Measurements from ENCODE around the gene CFD.
"Not testable (repeated sequence)": the region's sequence is repeated elsewhere in the genome, so short reads cannot be mapped to it uniquely, and the experiment has no call there.

Gene CFD

DNA sequence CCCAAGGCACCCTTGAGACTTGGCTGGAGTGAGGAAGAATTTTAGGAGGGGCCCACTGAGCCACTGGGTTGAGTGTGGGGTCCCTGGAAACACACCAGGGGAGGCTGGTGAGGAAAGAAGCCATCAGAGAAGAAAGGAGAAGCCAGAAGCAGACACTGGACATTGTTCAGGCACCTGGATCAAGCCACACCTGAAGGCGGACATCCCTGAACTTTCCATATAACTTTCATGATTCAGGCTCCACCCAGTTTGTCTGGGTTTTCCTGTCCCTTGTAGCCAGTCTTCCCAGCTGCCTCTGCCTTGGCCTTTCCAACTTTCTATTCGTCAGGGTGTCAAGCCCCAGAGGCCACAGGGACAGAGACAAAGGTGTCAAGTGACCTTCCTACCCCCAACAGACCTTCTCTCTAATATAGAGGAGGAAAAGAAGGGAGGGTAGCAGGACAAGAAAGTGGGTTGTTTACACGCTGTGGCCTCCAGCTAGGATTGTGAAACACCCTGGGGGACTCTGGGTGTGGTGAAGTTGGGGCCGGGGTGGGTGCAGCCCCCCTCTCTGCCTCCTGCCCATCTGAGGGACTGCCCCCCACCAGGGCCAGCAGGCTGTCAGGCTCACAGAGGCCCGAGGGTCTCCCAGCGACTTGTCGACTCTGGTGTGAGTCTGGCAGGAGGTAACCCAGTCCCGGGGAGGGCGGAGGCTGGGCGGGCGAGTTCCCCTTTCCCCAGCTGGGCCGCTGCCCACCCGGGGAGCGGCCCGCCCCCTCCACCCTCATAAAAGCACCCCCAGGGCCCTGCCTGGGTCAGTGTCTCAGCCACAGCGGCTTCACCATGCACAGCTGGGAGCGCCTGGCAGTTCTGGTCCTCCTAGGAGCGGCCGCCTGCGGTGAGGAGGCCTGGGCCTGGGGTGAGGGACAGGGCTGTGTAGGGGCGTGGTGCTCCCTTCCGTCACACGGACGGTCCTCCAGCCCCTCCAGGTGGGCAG, at the start of gene CFD:
CFD (plus strand) TSS at position 797 of the 976 bp plus-strand sequence; CDS start at position 823, 26 bp downstream.
- no peak for DNase-seq (ENCODE audit: low read depth)

GRCh38 chr19:810077-810855, 49.2 kb upstream of the CFD start:
- DNase-seq (ENCODE audit: low read depth): no peak

DNA sequence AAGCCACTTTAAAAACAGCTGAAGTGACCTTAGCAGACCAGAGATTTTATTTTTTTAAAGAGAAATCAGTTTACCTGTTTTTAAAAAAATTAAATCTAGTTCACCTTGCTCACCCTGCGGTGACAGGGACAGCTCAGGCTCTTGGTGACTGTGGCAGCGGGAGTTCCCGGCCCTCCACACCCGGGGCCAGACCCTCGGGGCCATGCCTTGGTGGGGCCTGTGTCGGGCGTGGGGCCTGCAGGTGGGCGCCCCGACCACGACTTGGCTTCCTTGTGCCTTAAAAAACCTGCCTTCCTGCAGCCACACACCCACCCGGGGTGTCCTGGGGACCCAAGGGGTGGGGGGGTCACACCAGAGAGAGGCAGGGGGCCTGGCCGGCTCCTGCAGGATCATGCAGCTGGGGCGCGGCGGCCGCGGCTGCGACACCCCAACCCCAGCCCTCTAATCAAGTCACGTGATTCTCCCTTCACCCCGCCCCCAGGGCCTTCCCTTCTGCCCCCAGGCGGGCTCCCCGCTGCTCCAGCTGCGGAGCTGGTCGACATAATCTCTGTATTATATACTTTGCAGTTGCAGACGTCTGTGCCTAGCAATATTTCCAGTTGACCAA, 48.5 kb upstream of the CFD start:
- no peak for DNase-seq (ENCODE audit: low read depth)

- no peak for DNase-seq (ENCODE audit: low read depth)
Observed at GRCh38 chr19:811506-812048, 47.9 kb upstream of the CFD start.

- no peak for DNase-seq (ENCODE audit: low read depth)
Observed at GRCh38 chr19:812049-812746, 47.3 kb upstream of the CFD start.

DNA sequence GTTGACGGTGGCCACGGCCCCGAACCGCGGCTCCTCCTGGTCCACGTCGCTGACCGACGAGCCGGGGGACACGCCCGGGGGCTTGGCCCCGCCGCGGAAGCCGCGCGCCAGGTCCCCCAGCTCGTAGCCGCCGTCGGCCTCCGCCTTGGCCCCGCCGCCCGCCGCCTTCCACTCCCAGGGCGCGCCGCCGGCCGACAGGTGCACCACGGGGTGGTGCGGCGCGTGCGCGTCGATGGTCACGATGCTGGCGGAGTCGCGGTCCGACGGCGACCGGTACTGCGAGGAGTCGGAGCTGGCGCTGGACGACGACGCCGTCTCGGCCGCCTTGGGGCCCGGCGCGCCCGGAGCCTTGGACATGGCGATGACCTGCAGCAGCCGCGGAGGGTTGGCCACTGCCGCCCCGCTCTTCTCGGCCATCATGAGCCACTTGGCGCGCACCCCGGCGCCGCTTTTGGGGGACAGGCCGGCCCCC, 46.7 kb upstream of the CFD start:
- DNase-seq (ENCODE audit: low read depth): no peak

DNA sequence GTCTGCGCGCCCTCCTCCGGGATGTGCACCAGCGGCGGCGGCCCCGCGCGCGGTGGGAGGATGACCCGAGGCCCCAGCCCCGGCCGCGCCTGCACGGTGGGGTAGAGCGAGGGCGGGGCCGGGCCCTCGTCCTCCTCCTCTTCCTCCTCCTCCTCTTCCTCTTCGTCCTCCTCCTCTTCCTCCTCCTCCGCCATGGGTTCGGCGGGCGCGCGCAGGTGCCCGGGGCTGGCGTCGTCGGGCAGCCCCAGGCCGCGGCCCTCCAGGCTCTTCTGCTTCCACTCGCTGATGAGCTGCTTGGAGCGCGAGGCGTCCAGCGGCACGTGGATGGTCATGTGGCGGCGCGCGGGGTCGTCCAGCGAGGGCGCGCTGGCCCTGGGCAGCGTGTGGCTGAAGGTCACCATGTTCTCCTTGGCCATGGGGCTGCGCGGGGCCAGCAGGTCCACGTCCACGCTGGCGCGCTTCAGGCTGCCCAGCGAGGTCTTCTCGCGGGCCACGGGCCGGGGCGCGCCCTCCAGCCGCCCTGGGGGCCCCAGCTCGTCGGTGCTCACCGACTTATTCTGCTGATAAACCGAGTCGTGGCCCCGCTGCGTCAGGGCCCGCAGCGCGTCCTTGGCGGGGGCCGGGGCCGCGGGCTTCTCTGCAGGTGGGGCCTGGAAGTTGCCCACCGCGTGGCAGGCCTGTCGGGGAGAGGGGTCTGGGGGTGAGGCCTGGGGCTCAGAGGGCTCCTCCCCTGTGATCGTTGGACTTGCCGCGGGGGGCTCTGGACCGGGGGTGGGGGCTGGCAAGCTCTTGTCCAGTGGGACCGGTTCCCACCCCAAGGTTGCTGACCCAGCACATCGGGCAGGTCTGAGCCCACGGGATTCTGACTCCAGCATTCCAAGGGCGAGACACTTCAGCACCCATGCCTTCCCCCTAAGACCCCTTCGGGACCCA, 46.0 kb upstream of the CFD start:
- no peak for DNase-seq (ENCODE audit: low read depth)

GRCh38 chr19:814152-815078, 45.0 kb upstream of the CFD start:
- no peak for DNase-seq (ENCODE audit: low read depth)

DNA sequence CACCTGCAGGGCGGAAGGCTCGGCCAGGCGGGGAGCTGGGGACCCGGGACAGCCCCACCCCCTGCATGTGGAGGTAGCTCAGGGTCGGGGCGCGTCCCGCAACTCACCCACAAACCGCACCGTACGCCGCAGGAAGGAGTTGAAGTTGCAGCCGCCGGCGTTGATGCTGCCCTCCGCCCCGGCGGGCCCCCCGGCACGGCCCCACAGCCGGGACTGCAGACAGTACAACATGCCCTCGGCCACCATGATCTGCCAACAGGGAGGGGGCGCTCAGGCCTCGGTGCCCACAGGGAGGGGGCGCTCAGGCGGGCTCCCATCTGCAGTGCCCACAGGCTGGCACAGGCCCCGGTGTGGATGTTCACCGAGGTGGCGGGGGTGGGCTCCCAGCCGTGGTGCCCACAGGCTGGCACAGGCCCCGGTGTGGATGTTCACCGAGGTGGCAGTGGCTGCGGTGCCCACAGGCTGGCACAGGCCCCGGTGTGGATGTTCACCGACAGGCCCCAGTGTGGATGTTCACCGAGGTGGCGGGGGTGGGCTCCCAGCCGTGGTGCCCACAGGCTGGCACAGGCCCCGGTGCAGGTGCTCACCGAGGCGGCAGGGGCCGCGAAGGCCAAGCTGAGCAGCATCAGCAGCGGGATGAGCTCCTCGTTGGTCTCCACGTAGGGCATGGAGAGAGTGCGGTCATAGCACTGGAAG, 44.2 kb upstream of the CFD start:
- no peak for DNase-seq (ENCODE audit: low read depth)

DNA sequence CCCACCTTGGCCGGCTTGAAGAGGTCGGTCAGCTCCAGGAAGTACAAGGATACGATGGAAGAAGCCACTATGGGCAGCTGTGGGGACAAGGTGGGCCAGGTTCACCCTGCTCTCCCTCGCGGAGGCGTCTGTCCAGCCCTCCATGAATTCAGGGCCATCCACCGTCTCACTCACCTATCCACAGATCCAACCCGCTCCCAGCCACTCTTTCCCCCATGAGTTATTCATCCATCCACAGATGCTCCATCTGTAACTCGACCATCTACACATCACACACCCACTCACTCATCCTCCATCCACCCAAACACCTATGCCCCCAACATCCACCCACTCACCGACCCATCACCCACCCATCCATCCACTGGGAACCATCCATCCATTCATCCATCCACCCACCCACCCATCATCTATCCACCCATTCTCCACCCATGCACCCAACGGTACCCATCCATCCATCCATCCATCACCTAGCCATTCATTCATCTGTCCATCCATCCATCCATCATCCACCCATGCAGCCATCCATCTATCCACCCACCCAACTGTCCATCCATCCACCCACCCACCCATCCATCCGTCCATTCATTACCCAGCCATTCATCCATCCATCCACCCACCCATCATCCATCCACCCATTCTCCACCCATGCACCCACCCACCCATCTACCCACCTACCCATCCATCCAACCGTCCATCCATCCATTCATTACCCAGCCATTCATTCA, 43.5 kb upstream of the CFD start:
- no peak for DNase-seq (ENCODE audit: low read depth)

GRCh38 chr19:816500-816857, 43.0 kb upstream of the CFD start:
- DNase-seq (ENCODE audit: low read depth): no peak

DNA sequence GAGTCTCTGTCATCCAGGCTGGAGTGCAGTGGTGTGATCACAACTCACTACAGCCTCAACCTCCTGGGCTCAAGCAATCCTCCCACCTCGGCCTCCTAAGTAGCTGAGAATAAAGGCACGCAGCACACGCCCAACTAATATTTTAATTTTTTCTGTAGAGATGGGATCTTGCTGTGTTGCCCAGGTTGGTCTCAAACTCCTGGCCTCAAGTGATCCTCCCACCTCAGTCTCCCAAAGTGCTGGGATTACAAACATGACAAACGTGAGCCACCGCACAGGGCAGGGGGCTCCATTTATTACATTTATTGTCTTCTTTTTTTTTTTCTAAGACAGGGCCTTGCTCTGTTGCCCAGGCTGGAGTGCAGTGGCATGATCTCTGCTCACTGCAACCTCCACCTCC, 39.3 kb upstream of the CFD start:
- DNase-seq (ENCODE audit: low read depth): not testable (repeated sequence)

DNA sequence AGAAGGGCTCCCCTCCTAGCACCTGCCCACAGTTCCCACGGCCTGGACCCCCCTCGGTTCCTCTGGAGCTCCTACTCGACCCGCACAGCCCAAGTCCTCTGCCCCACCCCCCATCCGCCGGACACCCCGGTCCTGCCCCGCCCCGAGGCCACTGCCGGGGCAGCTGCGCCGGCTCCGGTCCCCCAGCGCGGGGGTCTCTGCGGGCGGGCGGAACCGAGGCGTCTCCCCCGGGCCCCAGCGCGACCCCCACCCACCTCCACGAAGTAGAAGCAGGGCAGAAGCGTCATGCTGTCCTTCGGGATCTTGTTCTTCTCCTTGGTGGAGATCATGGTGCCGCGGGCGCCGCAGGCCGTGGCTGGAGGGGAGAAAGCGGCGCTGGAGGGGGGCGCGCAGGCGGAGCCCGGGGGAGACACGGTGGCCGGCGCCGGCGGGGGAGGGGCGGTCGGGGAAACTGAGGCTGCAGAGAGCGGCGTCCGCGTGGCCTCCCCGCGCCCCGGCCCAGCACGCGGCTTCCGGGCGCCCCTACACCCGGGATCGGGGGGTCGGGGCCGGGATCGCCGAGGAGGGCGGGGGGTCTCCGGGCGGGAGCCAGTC, 38.1 kb upstream of the CFD start:
- DNase-seq (ENCODE audit: low read depth): no peak

GRCh38 chr19:821825-822503, 37.5 kb upstream of the CFD start, which contains the start of gene PLPPR3:
TSS of gene PLPPR3 (minus strand) at chr19:821955. CDS start at chr19:821559, 396 bp downstream.
- no peak for DNase-seq (ENCODE audit: low read depth)

GRCh38 chr19:823565-824121, 35.8 kb upstream of the CFD start:
- no peak for DNase-seq (ENCODE audit: low read depth)

DNA sequence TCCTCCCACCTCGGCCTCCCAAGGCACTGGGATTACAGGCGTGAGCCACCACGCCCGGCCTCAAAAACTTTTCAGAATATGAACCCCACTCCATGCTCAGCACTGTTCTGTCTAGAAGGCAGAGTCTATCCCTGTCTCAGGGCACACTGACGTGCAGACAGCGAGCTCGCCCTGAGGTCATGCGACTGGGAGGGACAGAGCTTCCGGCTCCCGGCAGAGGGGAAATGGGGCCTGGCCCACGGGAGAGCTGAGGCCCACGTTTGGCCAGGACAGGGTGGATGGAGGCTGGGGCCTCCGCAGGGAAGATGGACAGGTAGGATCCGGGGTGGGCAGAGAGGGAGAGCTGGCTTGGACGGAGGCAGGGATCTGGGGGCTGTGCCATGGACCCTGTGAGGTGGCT, 34.6 kb upstream of the CFD start:
- no peak for DNase-seq (ENCODE audit: low read depth)

Data from activated T-helper 9 cell treated with anti-CD3 and anti-CD28 coated beads, Interleukin-2, amount 50 U/mL, for 16 hours (primary cell).